ENCODE results near the gene FGF11. TPM values are rescaled to one million over a fixed set of nuclear protein-coding genes. Genes with fewer than 3 reads are reported as not detected.

Gene FGF11
- polyA plus RNA-seq, 1 of the 3 experiments (the other 2 are of a cell fraction) = 1.9 TPM

GRCh38 chr17:7411427-7411750, 27.9 kb upstream of the FGF11 start:
- Histone ChIP-seq H3K4me1 (ENCODE audit: control insufficient read depth in 1 of 2, insufficient read depth in 2 of 2, low read depth in 1 of 2, low read length in 1 of 2) (peaks cover 0 to 11% of the 10 kb centered on the region in 2 experiments; a peak in 1 of 4 replicates), H3K36me3 (replicated peaks in 1 of 2; ENCODE audit: control insufficient read depth in 1 of 2, insufficient read depth in 2 of 2, low read length in 1 of 2) (peaks cover 8 to 57% of the 10 kb centered on the region in 2 experiments), H3K9ac (no peak overlapping the region), H2AFZ (ENCODE audit: low read depth) (no peak overlapping the region), H3K9me2 (no peaks in the 10 kb centered on the region), H3K79me2 (ENCODE audit: insufficient read depth) (peaks cover 11% of the 10 kb centered on the region), H3K4me2 (no peak overlapping the region), H3F3A (replicated peaks; ENCODE audit: insufficient read depth) (no peaks in the 10 kb centered on the region), H3K27ac (ENCODE audit: low read depth in 2 of 2, low read length in 1 of 2) (no peak overlapping the region), H4K20me1 (ENCODE audit: insufficient read depth) (peaks cover 7% of the 10 kb centered on the region; the same call in 1 of the 2 replicates), H3K9me3 (no peaks in the 10 kb centered on the region), H3K4me3 (ENCODE audit: low read depth in 2 of 2, low read length in 1 of 2) (no peak overlapping the region), H3K27me3 (ENCODE audit: insufficient read depth) (no peaks in the 10 kb centered on the region)
- TF ChIP-seq NRF1 (IDR thresholded peaks at IDR 0.05; ENCODE audit: low read depth, low read length) = no peak
- TF ChIP-seq TCF12 (IDR thresholded peaks at IDR 0.05) = no peak
- no peak for TF ChIP-seq NFIC (IDR thresholded peaks at IDR 0.05; ENCODE audit: borderline replicate concordance)
- no peak for DNase-seq
- 92% methylated on average over 2 of the region's 8 CpGs for WGBS (ENCODE audit: low lambda C conversion rate)
- CTCF ChIA-PET = interaction anchor here (2.8 kb wide), 1 partner anchor 25 kb away, joined by 8 read pairs; no protein-coding TSS in a partner anchor
- POLR2A ChIA-PET = no interaction called here

DNA sequence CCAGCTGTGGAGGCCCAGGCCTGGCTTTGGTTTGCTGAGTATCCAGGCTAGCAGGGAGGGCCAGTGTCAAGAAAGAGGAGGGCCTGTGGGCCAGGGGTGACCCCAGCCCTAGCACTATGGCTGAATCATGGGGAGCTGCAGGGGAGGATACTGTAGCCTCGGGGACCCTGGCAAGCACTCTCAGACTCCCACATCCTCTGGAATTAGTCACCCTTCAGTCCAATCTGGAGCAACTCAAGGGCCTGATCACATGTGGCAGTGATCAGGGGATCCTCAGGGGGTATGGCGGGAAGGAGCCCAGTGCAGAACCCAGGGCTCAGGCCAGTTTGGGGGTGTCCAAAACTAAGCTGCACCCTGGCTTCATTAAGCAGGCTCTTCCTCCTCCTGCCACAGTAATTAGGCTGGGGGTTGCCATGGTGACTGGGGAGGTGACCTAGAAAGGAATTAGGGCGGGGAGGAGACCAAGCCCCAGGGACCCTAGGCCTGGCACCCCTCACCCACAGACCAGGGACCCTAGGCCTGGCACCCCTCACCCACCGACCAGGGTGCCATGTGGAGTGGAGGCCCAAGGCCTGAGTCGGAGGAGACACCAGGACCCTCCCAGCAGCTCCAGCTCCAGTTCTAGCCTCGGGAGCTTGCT, 25.8 kb upstream of the FGF11 start:
- no peak overlapping the region for H3K9ac ChIP-seq
- no peaks in the 10 kb centered on the region for H3K79me2 ChIP-seq (ENCODE audit: insufficient read depth)
- no peak overlapping the region for H3K27ac ChIP-seq (ENCODE audit: low read depth in 2 of 2, low read length in 1 of 2)
- H3F3A ChIP-seq (replicated peaks; ENCODE audit: insufficient read depth) = no peaks in the 10 kb centered on the region
- H3K36me3 ChIP-seq (replicated peaks in 1 of 2; ENCODE audit: control insufficient read depth in 1 of 2, insufficient read depth in 2 of 2, low read length in 1 of 2) = peaks cover 8 to 66% of the 10 kb centered on the region in 2 experiments
- no peak overlapping the region for H3K4me2 ChIP-seq
- no peaks in the 10 kb centered on the region for H3K9me2 ChIP-seq
- H4K20me1 ChIP-seq (ENCODE audit: insufficient read depth) = no peaks in the 10 kb centered on the region
- ChIA-PET CTCF (interaction anchor here (1.1 to 2.8 kb wide), 2 partner anchors 23 to 117 kb away, joined by 3 to 8 read pairs; no protein-coding TSS in a partner anchor), POLR2A (no interaction called here)
- TF ChIP-seq EP300 (IDR thresholded peaks at IDR 0.05; ENCODE audit: borderline replicate concordance in 1 of 2, low read depth in 1 of 2, low read length in 1 of 2) (no peak), CTCF (IDR thresholded peaks at IDR 0.05) (no peak), EZH2phosphoT487 (IDR thresholded peaks at IDR 0.05; ENCODE audit: borderline replicate concordance, low read depth) (no peak)
- TF ChIP-seq, protein P1, sequence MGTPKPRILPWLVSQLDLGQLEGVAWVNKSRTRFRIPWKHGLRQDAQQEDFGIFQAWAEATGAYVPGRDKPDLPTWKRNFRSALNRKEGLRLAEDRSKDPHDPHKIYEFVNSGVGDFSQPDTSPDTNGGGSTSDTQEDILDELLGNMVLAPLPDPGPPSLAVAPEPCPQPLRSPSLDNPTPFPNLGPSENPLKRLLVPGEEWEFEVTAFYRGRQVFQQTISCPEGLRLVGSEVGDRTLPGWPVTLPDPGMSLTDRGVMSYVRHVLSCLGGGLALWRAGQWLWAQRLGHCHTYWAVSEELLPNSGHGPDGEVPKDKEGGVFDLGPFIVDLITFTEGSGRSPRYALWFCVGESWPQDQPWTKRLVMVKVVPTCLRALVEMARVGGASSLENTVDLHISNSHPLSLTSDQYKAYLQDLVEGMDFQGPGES (IDR thresholded peaks at IDR 0.05; ENCODE audit: low read depth, low read length) = no peak
- no peaks in the 10 kb centered on the region for H3K27me3 ChIP-seq (ENCODE audit: insufficient read depth)
- no peaks in the 10 kb centered on the region for H3K4me1 ChIP-seq (ENCODE audit: control insufficient read depth in 1 of 2, insufficient read depth in 2 of 2, low read depth in 1 of 2, low read length in 1 of 2)
- no peak overlapping the region for H2AFZ ChIP-seq (ENCODE audit: low read depth)
- DNase-seq = no peak
- no peak overlapping the region for H3K4me3 ChIP-seq (ENCODE audit: low read depth in 2 of 2, low read length in 1 of 2)
- no peaks in the 10 kb centered on the region for H3K9me3 ChIP-seq
- 100% methylated on average over 2 of the region's 6 CpGs for WGBS (ENCODE audit: low lambda C conversion rate)

DNA sequence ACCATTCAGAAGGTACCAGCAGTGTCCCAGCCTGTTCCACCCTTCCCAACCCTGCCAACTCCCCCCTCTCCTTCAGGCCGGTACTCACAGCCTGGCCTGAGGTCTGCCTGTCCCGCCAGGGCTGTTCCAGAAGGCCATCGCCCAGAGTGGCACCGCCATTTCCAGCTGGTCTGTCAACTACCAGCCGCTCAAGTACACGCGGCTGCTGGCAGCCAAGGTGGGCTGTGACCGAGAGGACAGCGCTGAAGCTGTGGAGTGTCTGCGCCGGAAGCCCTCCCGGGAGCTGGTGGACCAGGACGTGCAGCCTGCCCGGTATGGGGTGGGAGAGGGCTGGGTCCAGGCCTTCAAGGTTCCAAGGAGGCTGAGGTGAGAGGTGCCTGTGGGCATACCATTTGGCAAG, 24.5 kb upstream of the FGF11 start:
- ChIA-PET CTCF (interaction anchor here (0.9 to 1.6 kb wide), 2 partner anchors 10 to 11 kb away, joined by 3 to 4 read pairs; partner anchors contain the start of gene TMEM256), POLR2A (no interaction called here)
- Histone ChIP-seq H2AFZ (ENCODE audit: low read depth) (no peak overlapping the region), H3K79me2 (ENCODE audit: insufficient read depth) (no peaks in the 10 kb centered on the region), H3K9ac (no peak overlapping the region), H3K27ac (ENCODE audit: low read depth in 2 of 2, low read length in 1 of 2) (no peak overlapping the region), H3K4me3 (ENCODE audit: low read depth in 2 of 2, low read length in 1 of 2) (no peak overlapping the region), H3K4me1 (ENCODE audit: control insufficient read depth in 1 of 2, insufficient read depth in 2 of 2, low read depth in 1 of 2, low read length in 1 of 2) (no peaks in the 10 kb centered on the region), H3K4me2 (no peak overlapping the region), H3K27me3 (ENCODE audit: insufficient read depth) (no peaks in the 10 kb centered on the region), H3F3A (replicated peaks; ENCODE audit: insufficient read depth) (no peaks in the 10 kb centered on the region), H3K36me3 (replicated peaks in 1 of 2; ENCODE audit: control insufficient read depth in 1 of 2, insufficient read depth in 2 of 2, low read length in 1 of 2) (peaks cover under 1 to 54% of the 10 kb centered on the region in 2 experiments), H3K9me3 (no peaks in the 10 kb centered on the region), H4K20me1 (ENCODE audit: insufficient read depth) (no peaks in the 10 kb centered on the region), H3K9me2 (no peaks in the 10 kb centered on the region)
- 100% methylated on average over 8 of the region's 14 CpGs for WGBS (ENCODE audit: low lambda C conversion rate)
- no peak for DNase-seq
- no peak for TF ChIP-seq MXI1 (IDR thresholded peaks at IDR 0.05; ENCODE audit: low read depth, low read length)
- no peak for TF ChIP-seq RXRA (IDR thresholded peaks at IDR 0.05; ENCODE audit: borderline replicate concordance, low read depth)
- TF ChIP-seq GABPA (IDR thresholded peaks at IDR 0.05; ENCODE audit: low read depth) = no peak
- TF ChIP-seq CHD2 (IDR thresholded peaks at IDR 0.05; ENCODE audit: low read length, partially characterized antibody) = no peak

Data from SK-N-SH (cell line).